IPS-15b (cell line): ENCODE measurements around the gene RNASE4.

Experiments used
- H3K27me3 ChIP-seq: one replicate; pipeline ENCODE4 v1.6.1; 2013; ENCODE audit warnings: low read length; ENCODE audit not compliant: control insufficient read depth, insufficient read depth
- H3K36me3 ChIP-seq: one replicate; pipeline ENCODE4 v1.6.1; 2013; ENCODE audit warnings: low read length; ENCODE audit not compliant: control insufficient read depth, insufficient read depth
- H3K4me1 ChIP-seq: one replicate; pipeline ENCODE4 v1.6.1; 2013; ENCODE audit warnings: mild to moderate bottlenecking, low read length; ENCODE audit not compliant: control insufficient read depth, insufficient read depth
- H3K4me3 ChIP-seq: one replicate; pipeline ENCODE4 v1.5.1; 2013; ENCODE audit warnings: low read depth, low read length
- H3K9ac ChIP-seq: one replicate; pipeline ENCODE4 v1.6.1; 2013; ENCODE audit warnings: low read depth, mild to moderate bottlenecking, low read length
- H3K9me3 ChIP-seq: one replicate; pipeline ENCODE4 v1.6.1; 2013; ENCODE audit warnings: mild to moderate bottlenecking, low read length; ENCODE audit not compliant: control insufficient read depth, insufficient read depth

Gene RNASE4

DNA sequence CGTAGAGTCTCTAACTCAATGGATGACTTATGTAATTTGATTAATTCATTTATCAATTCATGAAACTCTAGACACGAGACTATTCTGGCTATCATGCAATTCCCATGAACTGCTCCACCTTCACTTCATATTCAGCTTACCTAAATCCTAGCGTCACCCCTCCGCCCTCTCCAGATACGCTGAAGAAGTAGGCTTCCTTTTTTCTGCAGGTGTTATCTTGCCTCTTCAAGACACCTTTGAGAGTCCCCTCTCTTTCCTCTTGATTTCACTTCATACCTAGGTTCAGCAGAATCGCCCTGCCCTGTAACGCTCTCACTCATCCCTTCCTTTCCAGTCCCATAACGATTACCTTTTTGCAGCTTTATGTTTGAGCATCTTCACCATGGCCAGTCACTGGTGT, 4.0 kb upstream of the RNASE4 start:
- H3K4me3 ChIP-seq, result peak overlapping the region; percentile 72

DNA sequence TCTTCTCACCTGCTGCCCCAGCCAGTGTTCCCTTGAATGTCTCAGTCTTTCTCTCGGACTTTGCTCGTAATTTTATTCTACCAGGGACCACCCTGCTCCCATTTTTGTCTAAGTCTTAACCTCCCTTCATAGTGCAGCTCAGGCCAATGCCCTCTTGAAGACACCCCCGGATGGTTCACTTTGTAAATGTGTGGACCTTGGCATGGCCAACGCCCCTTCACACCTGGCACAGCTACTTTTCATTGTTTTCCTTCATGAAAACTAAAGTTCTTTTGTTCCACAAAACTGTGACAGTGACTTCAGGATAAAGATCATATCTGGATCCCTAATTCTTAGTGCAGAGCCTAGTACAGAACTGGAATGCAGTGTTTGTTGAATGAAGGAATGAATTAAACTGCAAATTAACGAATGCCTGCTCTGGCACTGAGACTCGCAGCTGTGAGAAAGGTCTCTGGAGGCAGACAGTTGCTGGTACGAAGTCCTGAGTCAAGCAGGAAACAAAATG, 3.5 kb upstream of the RNASE4 start:
- Histone ChIP-seq H3K36me3 (no peaks in the 10 kb centered on the region), H3K9me3 (no peaks in the 10 kb centered on the region), H3K4me1 (no peaks in the 10 kb centered on the region), H3K4me3 (peak overlapping the region; percentile 72), H3K27me3 (no peaks in the 10 kb centered on the region), H3K9ac (no peak overlapping the region)

More for the DNA sequence above, 4.0 kb upstream of the RNASE4 start:
- H3K27me3 ChIP-seq, result no peaks in the 10 kb centered on the region
- no peaks in the 10 kb centered on the region for H3K9me3 ChIP-seq
- no peaks in the 10 kb centered on the region for H3K36me3 ChIP-seq
- H3K4me1 ChIP-seq, result no peaks in the 10 kb centered on the region
- H3K9ac ChIP-seq, result no peak overlapping the region

DNA sequence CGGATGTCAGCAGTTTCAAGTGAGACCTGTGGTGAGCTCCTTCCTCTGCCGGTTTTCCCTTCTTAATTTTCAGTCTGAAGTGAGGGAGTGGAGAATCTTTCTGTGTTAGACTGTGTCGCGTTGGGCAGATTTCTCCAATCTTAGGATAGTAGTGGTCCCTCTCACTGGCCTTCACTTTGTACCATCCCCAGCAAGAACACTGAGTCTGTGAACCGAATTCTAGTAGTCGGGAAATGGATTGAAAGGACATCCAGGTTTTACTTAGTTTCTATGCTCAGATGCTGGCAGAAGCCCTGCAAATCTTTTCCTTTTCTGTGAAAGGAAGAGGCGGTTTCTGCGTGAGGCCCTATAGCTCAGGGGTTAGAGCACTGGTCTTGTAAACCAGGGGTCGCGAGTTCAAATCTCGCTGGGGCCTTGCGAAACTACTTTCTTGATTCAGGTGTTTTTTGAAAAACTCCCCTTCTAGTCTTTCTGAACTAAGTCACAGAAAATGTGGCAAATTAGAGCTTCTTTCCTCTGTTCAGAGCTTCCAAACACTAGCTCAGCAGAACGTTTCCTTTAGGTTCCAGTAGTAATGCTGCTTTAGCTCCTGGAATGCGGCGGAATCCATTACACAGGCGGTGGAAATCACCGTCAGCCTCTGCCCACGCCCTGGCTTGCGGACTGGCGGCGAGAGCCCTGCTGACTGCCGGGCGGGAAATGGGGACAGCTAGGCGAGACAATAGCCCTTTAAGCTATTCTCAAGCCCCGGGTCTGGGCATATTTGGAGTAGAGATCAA, 2.8 kb upstream of the RNASE4 start:
- no peaks in the 10 kb centered on the region for H3K27me3 ChIP-seq
- H3K4me3 ChIP-seq, result peak overlapping the region; percentile 89
- peak overlapping the region; percentile 77 for H3K9ac ChIP-seq
- no peaks in the 10 kb centered on the region for H3K36me3 ChIP-seq
- H3K9me3 ChIP-seq, result no peaks in the 10 kb centered on the region
- no peaks in the 10 kb centered on the region for H3K4me1 ChIP-seq

GRCh38 chr14:20682127-20682434, 2.3 kb upstream of the RNASE4 start:
- Histone ChIP-seq H3K4me1 (no peaks in the 10 kb centered on the region), H3K36me3 (no peaks in the 10 kb centered on the region), H3K9ac (peak overlapping the region; percentile 77), H3K4me3 (peak overlapping the region; percentile 89), H3K9me3 (no peaks in the 10 kb centered on the region), H3K27me3 (no peaks in the 10 kb centered on the region)

DNA sequence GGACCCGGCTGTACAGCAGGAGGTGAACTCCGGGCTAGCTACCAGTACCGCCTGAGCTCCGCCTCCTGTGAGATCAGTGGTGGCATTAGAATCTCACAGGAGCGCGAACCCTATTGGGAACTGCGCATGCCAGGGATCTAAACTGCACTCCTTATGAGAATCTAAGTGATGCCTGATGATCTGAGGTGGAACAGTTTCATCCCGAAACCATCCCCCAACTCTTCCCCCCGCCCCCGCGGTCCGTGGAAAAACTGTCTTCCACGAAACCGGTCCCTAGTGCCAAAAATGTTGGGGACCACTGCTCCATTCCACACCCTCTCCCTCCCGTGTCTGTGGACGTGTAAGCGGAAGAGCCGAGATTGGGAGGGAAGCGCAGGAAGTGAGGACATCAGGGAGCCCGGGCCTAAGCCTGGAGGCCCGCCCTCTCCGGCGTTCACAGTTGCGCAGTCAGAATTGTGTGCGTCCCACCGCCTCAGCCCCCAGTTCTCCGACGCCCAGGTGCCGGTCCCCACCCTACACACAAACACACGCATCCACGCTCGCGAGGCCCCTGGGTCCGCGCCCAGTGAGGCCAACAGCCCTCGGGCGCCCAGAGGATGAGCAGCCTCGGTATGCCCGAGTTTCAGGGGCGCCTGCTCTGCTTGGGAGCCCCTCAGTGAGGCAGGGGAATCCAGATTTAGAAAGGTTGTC, 1.8 kb upstream of the RNASE4 start:
- H3K9ac ChIP-seq, result peak overlapping the region; percentile 95
- H3K4me3 ChIP-seq, result peak overlapping the region; percentile 89
- H3K36me3 ChIP-seq, result no peaks in the 10 kb centered on the region
- no peaks in the 10 kb centered on the region for H3K4me1 ChIP-seq
- H3K27me3 ChIP-seq, result no peaks in the 10 kb centered on the region
- no peaks in the 10 kb centered on the region for H3K9me3 ChIP-seq

- peak overlapping the region; percentile 89 for H3K4me3 ChIP-seq
- H3K36me3 ChIP-seq, result no peaks in the 10 kb centered on the region
- no peaks in the 10 kb centered on the region for H3K4me1 ChIP-seq
- H3K9me3 ChIP-seq, result no peaks in the 10 kb centered on the region
- H3K9ac ChIP-seq, result peak overlapping the region; percentile 95
- no peaks in the 10 kb centered on the region for H3K27me3 ChIP-seq
Measured at GRCh38 chr14:20683125-20683890, 1.1 kb upstream of the RNASE4 start.

DNA sequence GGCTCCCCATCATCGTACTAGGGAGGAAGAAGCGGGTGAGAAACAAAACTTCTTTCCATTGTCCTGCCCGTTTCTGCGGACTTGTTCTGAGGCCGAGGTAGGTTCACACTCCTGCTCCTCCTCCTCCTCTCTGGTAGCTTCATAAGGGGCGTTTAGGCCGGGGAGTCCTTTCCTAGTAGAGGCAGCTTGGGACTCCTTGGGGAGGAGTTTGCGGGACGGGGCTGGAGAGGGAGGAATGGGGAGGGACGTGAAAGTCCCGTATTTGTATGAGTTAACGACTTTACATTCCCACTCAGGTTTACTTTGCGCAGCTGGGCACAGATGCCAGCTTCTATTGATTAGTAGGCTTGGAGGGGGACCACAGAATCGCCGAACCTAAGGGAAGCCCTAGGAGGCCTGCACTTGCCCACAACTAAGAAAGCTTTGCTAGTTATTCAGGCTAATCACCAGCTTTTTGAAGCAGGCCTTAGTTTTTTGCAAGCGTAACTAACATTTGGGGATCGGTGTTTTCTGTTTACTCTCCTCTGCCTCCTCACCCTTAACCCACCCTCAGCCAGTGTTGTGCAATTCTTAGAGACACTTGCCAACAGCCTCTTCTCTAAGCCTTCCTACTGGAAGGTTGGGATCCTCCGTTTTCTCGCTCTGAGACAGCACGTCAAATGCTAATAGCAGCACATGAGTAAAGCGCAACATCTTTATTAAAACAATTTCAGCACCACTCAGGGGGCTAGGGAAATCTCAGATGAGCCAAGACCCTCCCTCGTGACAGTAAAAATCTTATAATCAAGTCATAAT, 499 bp downstream of the RNASE4 start:
- no peaks in the 10 kb centered on the region for H3K9me3 ChIP-seq
- no peaks in the 10 kb centered on the region for H3K36me3 ChIP-seq
- H3K27me3 ChIP-seq, result no peaks in the 10 kb centered on the region
- peak overlapping the region; percentile 89 for H3K4me3 ChIP-seq
- H3K4me1 ChIP-seq, result no peaks in the 10 kb centered on the region
- H3K9ac ChIP-seq, result peak overlapping the region; percentile 77

GRCh38 chr14:20686386-20687143, 2.2 kb downstream of the RNASE4 start:
- no peaks in the 10 kb centered on the region for H3K36me3 ChIP-seq
- H3K27me3 ChIP-seq, result no peaks in the 10 kb centered on the region
- H3K9me3 ChIP-seq, result no peaks in the 10 kb centered on the region
- no peak overlapping the region for H3K9ac ChIP-seq
- H3K4me3 ChIP-seq, result no peak overlapping the region
- H3K4me1 ChIP-seq, result no peaks in the 10 kb centered on the region

GRCh38 chr14:20687362-20688166, 3.2 kb downstream of the RNASE4 start:
- no peaks in the 10 kb centered on the region for H3K4me1 ChIP-seq
- H3K36me3 ChIP-seq, result no peaks in the 10 kb centered on the region
- no peaks in the 10 kb centered on the region for H3K9me3 ChIP-seq
- no peak overlapping the region for H3K9ac ChIP-seq
- no peaks in the 10 kb centered on the region for H3K27me3 ChIP-seq
- no peak overlapping the region for H3K4me3 ChIP-seq

GRCh38 chr14:20688167-20688839, 3.9 kb downstream of the RNASE4 start, which contains the start of gene ANG:
Gene ANG, plus strand, starts transcription at chr14:20688764. Its CDS starts 4,801 bp downstream, at chr14:20693565.
- no peaks in the 10 kb centered on the region for H3K4me1 ChIP-seq
- H3K27me3 ChIP-seq, result no peaks in the 10 kb centered on the region
- no peaks in the 10 kb centered on the region for H3K9me3 ChIP-seq
- no peak within 1 kb of the TSS for H3K4me3 ChIP-seq
- no peak within 1 kb of the TSS for H3K9ac ChIP-seq
- H3K36me3 ChIP-seq, result no peaks in the 10 kb centered on the region
